Mucosa of rectum (tissue), 2 donors: Measurements from ENCODE around the gene CDC42BPB.

Experiments used
- H3K27ac ChIP-seq, 2 donors: one replicate each; pipeline ENCODE4 v1.7.0; 2013; ENCODE audit warnings: inconsistent platforms in 2 of 2, low read depth in 2 of 2, low read length in 2 of 2
- H3K27me3 ChIP-seq, 2 donors: one replicate each; pipeline ENCODE4 v1.7.0; 2013; ENCODE audit warnings: low read length in 2 of 2; ENCODE audit not compliant: control insufficient read depth in 2 of 2, insufficient read depth in 2 of 2
- H3K36me3 ChIP-seq, 2 donors: one replicate each; pipeline ENCODE4 v1.7.0; 2013; ENCODE audit warnings: low read length in 2 of 2; ENCODE audit not compliant: control insufficient read depth in 2 of 2, insufficient read depth in 2 of 2
- H3K4me1 ChIP-seq, 2 donors: one replicate each; pipeline ENCODE4 v1.7.0; 2013; ENCODE audit warnings: low read length in 2 of 2, mild to moderate bottlenecking in 1 of 2; ENCODE audit not compliant: control insufficient read depth in 2 of 2, insufficient read depth in 2 of 2
- H3K4me3 ChIP-seq, 2 donors: one replicate each; pipeline ENCODE4 v1.7.0; 2013; ENCODE audit warnings: low read length in 2 of 2
- H3K9ac ChIP-seq, 2 donors: one replicate each; pipeline ENCODE4 v1.7.0; 2013; ENCODE audit warnings: low read length in 2 of 2, low read depth in 1 of 2, mild to moderate bottlenecking in 1 of 2
- H3K9me3 ChIP-seq, 2 donors: one replicate each; pipeline ENCODE4 v1.7.0; 2013; ENCODE audit warnings: low read length in 2 of 2; ENCODE audit not compliant: control insufficient read depth in 2 of 2
- donor health status: healthy.
- donor health status: Normal muscosa, but diverticular disease.

Gene CDC42BPB

DNA sequence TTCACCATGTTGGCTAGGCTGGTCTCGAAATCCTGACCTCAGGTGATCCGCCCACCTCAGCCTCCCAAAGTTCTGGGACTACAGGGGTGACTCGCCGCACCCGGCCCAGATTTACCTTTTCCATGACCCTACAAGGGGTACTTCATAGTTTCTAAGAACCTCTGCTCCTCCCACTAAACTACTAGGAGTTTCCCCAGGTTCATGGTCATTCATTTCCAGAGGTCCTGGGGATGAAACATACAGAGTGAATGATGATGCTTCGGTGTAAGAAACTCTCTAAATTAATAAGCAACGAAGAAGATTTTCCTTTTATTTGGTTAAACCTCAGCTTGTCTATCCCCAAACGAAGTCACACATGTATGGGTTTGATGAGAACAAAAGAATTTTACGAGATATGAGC lies 77.9 kb downstream of the CDC42BPB start:
- Histone ChIP-seq H3K36me3 (peaks cover 64 to 67% of the 10 kb centered on the region in 2 donors), H3K4me1 (no peaks in the 10 kb centered on the region), H3K4me3 (no peak overlapping the region), H3K27me3 (no peaks in the 10 kb centered on the region), H3K9me3 (no peaks in the 10 kb centered on the region), H3K27ac (no peak overlapping the region), H3K9ac (no peak overlapping the region)

- Histone ChIP-seq H3K4me1 (no peaks in the 10 kb centered on the region), H3K9ac (no peak overlapping the region), H3K36me3 (peaks cover 71 to 72% of the 10 kb centered on the region in 2 donors), H3K27ac (no peak overlapping the region), H3K4me3 (no peak overlapping the region), H3K9me3 (no peaks in the 10 kb centered on the region), H3K27me3 (no peaks in the 10 kb centered on the region)
Measured at GRCh38 chr14:102977475-102977874, 79.9 kb downstream of the CDC42BPB start.

- Histone ChIP-seq H3K9ac (no peak overlapping the region), H3K9me3 (no peaks in the 10 kb centered on the region), H3K27me3 (no peaks in the 10 kb centered on the region), H3K4me3 (no peak overlapping the region), H3K36me3 (peaks cover 71 to 73% of the 10 kb centered on the region in 2 donors), H3K27ac (no peak overlapping the region), H3K4me1 (no peaks in the 10 kb centered on the region)
Measured at GRCh38 chr14:102975662-102976061, 81.7 kb downstream of the CDC42BPB start.

- Histone ChIP-seq H3K27me3 (no peaks in the 10 kb centered on the region), H3K4me1 (no peaks in the 10 kb centered on the region), H3K27ac (no peak overlapping the region), H3K9me3 (no peaks in the 10 kb centered on the region), H3K4me3 (no peak overlapping the region), H3K9ac (no peak overlapping the region), H3K36me3 (peaks cover 75 to 77% of the 10 kb centered on the region in 2 donors)
Measured at GRCh38 chr14:102973706-102974285, 83.6 kb downstream of the CDC42BPB start.

- Histone ChIP-seq H3K36me3 (peaks cover 73 to 75% of the 10 kb centered on the region in 2 donors), H3K27me3 (no peaks in the 10 kb centered on the region), H3K9me3 (no peaks in the 10 kb centered on the region), H3K9ac (no peak overlapping the region), H3K4me1 (no peaks in the 10 kb centered on the region), H3K4me3 (no peak overlapping the region), H3K27ac (no peak overlapping the region)
Measured at GRCh38 chr14:102971836-102972606, 85.3 kb downstream of the CDC42BPB start.

DNA sequence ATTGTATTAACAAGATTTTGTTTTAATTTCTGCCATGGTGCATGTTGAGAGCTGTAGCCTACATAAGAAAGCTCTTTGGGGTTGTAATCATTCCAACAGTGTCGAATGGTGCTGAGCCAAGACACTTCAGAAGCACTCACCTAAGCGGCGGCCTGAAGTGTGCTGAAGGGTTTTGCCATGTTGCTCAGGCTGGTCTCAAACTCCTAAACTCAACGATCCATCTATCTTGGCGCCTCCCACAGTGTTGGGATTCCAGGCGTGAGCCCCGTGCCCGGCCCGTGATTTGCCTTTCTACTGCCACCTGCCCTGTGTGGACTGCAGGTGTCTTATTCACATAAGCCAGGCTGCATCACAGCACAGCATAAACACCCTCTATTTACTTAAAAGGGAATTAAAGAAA lies 86.0 kb downstream of the CDC42BPB start:
- no peaks in the 10 kb centered on the region for H3K27me3 ChIP-seq
- H3K4me1 ChIP-seq, result no peaks in the 10 kb centered on the region
- H3K9ac ChIP-seq, result no peak overlapping the region
- H3K4me3 ChIP-seq, result no peak overlapping the region
- H3K36me3 ChIP-seq, result peaks cover 75% of the 10 kb centered on the region in 2 donors
- no peaks in the 10 kb centered on the region for H3K9me3 ChIP-seq
- no peak overlapping the region for H3K27ac ChIP-seq

DNA sequence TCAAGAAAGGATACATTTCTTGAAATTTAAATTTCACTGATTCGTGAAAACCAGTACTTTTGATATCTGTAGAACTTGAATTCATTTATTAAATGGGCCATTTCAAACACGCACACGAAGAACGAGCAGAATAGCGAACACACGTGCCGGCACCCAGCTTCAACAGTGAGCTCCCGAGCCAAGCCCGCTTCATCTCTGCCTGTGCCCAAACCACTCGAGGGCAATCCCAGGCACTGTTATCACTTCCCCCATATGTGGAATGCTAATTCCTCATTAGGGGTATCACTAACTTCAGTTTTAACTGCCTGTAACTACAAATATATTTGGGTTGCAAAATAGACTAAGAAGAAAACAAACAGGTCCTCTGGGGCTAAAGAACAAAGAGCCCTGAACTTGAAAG lies 86.9 kb downstream of the CDC42BPB start:
- no peaks in the 10 kb centered on the region for H3K9me3 ChIP-seq
- H3K4me3 ChIP-seq, result no peak overlapping the region
- no peak overlapping the region for H3K27ac ChIP-seq
- H3K4me1 ChIP-seq, result no peaks in the 10 kb centered on the region
- no peak overlapping the region for H3K9ac ChIP-seq
- H3K27me3 ChIP-seq, result no peaks in the 10 kb centered on the region
- H3K36me3 ChIP-seq, result peaks cover 75% of the 10 kb centered on the region in 2 donors

GRCh38 chr14:102969901-102970300 lies 87.4 kb downstream of the CDC42BPB start:
- Histone ChIP-seq H3K27me3 (no peaks in the 10 kb centered on the region), H3K4me3 (no peak overlapping the region), H3K9ac (no peak overlapping the region), H3K27ac (no peak overlapping the region), H3K4me1 (no peaks in the 10 kb centered on the region), H3K9me3 (no peaks in the 10 kb centered on the region), H3K36me3 (peaks cover 72 to 76% of the 10 kb centered on the region in 2 donors)

- peaks cover 70 to 75% of the 10 kb centered on the region in 2 donors for H3K36me3 ChIP-seq
- no peak overlapping the region for H3K4me3 ChIP-seq
- H3K9ac ChIP-seq, result no peak overlapping the region
Measured at GRCh38 chr14:102969060-102969791, 88.1 kb downstream of the CDC42BPB start.

GRCh38 chr14:102968306-102968705 lies 89.0 kb downstream of the CDC42BPB start:
- Histone ChIP-seq H3K27me3 (no peaks in the 10 kb centered on the region), H3K9ac (no peak overlapping the region), H3K9me3 (no peaks in the 10 kb centered on the region), H3K36me3 (peaks cover 69 to 76% of the 10 kb centered on the region in 2 donors), H3K4me3 (no peak overlapping the region), H3K4me1 (no peaks in the 10 kb centered on the region), H3K27ac (no peak overlapping the region)

More at GRCh38 chr14:102969060-102969791, 88.1 kb downstream of the CDC42BPB start:
- Histone ChIP-seq H3K9me3 (no peaks in the 10 kb centered on the region), H3K27ac (no peak overlapping the region), H3K27me3 (no peaks in the 10 kb centered on the region), H3K4me1 (no peaks in the 10 kb centered on the region)
